Breast epithelium (tissue), 3 donors: ENCODE results near the gene MAP3K6.

Source experiments
- POLR2AphosphoS5 ChIP-seq, 3 donors: sonication (generic); formaldehyde crosslinking; IDR thresholded peaks; one replicate each; pipeline ENCODE4 v1.6.1; 2017; ENCODE audit warnings: antibody characterized with exemption in 3 of 3
- TF ChIP-seq, protein P1 (sequence below), 3 donors: fragments of 450-650 bp; IDR thresholded peaks; one replicate each; pipeline ENCODE4 v1.5.1; 2016 to 2017; ENCODE audit warnings: antibody characterized with exemption in 3 of 3, mild to moderate bottlenecking in 3 of 3, moderate library complexity in 3 of 3

DNA sequence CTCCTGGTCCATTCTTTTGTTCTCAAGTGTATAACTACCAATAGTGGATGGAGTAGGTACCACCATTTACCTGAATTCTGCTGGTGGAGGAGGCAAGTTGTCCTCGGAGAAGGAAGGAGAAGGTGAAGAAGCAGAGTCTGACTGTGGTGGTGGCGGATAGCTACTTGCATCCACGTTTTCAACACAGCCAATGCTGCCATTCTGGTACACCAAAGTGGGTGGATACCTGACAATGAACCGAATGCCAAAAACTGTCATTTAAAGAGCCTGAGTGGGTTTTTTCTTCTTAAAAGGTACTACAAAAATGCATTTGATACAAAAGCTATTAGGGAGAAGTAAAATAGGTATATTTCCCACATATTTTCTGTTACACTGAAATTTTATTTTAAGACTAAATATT lies 45.7 kb upstream of the MAP3K6 start:
- TF ChIP-seq, protein P1, sequence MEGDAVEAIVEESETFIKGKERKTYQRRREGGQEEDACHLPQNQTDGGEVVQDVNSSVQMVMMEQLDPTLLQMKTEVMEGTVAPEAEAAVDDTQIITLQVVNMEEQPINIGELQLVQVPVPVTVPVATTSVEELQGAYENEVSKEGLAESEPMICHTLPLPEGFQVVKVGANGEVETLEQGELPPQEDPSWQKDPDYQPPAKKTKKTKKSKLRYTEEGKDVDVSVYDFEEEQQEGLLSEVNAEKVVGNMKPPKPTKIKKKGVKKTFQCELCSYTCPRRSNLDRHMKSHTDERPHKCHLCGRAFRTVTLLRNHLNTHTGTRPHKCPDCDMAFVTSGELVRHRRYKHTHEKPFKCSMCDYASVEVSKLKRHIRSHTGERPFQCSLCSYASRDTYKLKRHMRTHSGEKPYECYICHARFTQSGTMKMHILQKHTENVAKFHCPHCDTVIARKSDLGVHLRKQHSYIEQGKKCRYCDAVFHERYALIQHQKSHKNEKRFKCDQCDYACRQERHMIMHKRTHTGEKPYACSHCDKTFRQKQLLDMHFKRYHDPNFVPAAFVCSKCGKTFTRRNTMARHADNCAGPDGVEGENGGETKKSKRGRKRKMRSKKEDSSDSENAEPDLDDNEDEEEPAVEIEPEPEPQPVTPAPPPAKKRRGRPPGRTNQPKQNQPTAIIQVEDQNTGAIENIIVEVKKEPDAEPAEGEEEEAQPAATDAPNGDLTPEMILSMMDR (IDR thresholded peaks at IDR 0.05): no peak
- TF ChIP-seq POLR2AphosphoS5 (IDR thresholded peaks at IDR 0.05): no peak
